Measurements from ENCODE around the gene KCNQ2. TPM values are rescaled to one million over a fixed set of nuclear protein-coding genes. Genes with fewer than 3 reads are reported as not detected.

Gene KCNQ2
- total and polyA plus RNA-seq, 7 donors = 0.01 to 2.8 (median 0.15) TPM; not detected in 1

GRCh38 chr20:63451821-63452220 lies 20.6 kb downstream of the KCNQ2 start:
- Histone ChIP-seq H3K9me3 (no peaks in the 10 kb centered on the region), H3K27me3 (ENCODE audit: insufficient read depth in 3 of 3, low read length in 2 of 3) (peaks cover 0 to 81% (median 25%) of the 10 kb centered on the region in 3 donors), H3K36me3 (ENCODE audit: insufficient read depth in 1 of 2, low read depth in 1 of 2) (no peaks in the 10 kb centered on the region), H3K4me3 (no peak overlapping the region), H3K4me1 (no peaks in the 10 kb centered on the region), H3K27ac (no peak overlapping the region)
- ATAC-seq (no peak), DNase-seq (no peak)
- TF ChIP-seq CTCF (IDR thresholded peaks at IDR 0.05) = no peak
- 85 to 86% (median 86%) methylated on average over 16 to 17 of the region's 17 CpGs for WGBS, 3 donors
- intact Hi-C loops (cut with DNase I) = no loop called here

GRCh38 chr20:63449796-63450730 lies 22.4 kb downstream of the KCNQ2 start:
- WGBS, 3 donors = 69 to 78% (median 72%) methylated on average over 26 to 30 of the region's 30 CpGs
- intact Hi-C loops (cut with DNase I) = no loop called here

GRCh38 chr20:63449025-63449424 lies 23.4 kb downstream of the KCNQ2 start:
- ATAC-seq (no peak), DNase-seq (no peak)
- Histone ChIP-seq H3K9me3 (no peaks in the 10 kb centered on the region), H3K27me3 (ENCODE audit: insufficient read depth in 3 of 3, low read length in 2 of 3) (peaks cover 0 to 56% (median 18%) of the 10 kb centered on the region in 3 donors), H3K36me3 (ENCODE audit: insufficient read depth in 1 of 2, low read depth in 1 of 2) (no peaks in the 10 kb centered on the region), H3K4me1 (no peaks in the 10 kb centered on the region), H3K4me3 (no peak overlapping the region), H3K27ac (no peak overlapping the region)
- no peak for TF ChIP-seq CTCF (IDR thresholded peaks at IDR 0.05)
- WGBS, 3 donors = 64 to 75% (median 65%) methylated on average over 5 of the region's 5 CpGs
- intact Hi-C loops (cut with DNase I) = no loop called here

More at GRCh38 chr20:63449796-63450730, 22.4 kb downstream of the KCNQ2 start:
- H3K4me3 ChIP-seq = no peak overlapping the region
- no peak for DNase-seq
- no peaks in the 10 kb centered on the region for H3K36me3 ChIP-seq (ENCODE audit: insufficient read depth in 1 of 2, low read depth in 1 of 2)
- peaks cover 0 to 67% (median 22%) of the 10 kb centered on the region in 3 donors for H3K27me3 ChIP-seq (ENCODE audit: insufficient read depth in 3 of 3, low read length in 2 of 3)
- no peaks in the 10 kb centered on the region for H3K9me3 ChIP-seq
- ATAC-seq = no peak
- H3K27ac ChIP-seq = no peak overlapping the region
- TF ChIP-seq CTCF (IDR thresholded peaks at IDR 0.05) = no peak
- no peaks in the 10 kb centered on the region for H3K4me1 ChIP-seq

- no peak for TF ChIP-seq CTCF (IDR thresholded peaks at IDR 0.05)
- ATAC-seq = no peak
- WGBS, 3 donors = 37 to 39% (median 39%) methylated on average over 18 of the region's 18 CpGs
- intact Hi-C loops (cut with DNase I) = no loop called here
- Histone ChIP-seq H3K36me3 (ENCODE audit: insufficient read depth in 1 of 2, low read depth in 1 of 2) (no peaks in the 10 kb centered on the region), H3K4me1 (no peaks in the 10 kb centered on the region), H3K4me3 (no peak overlapping the region), H3K27ac (no peak overlapping the region), H3K9me3 (no peaks in the 10 kb centered on the region), H3K27me3 (ENCODE audit: insufficient read depth in 3 of 3, low read length in 2 of 3) (peaks cover 0 to 46% (median 17%) of the 10 kb centered on the region in 3 donors)
- DNase-seq = no peak
Observed at GRCh38 chr20:63448031-63448430, 24.4 kb downstream of the KCNQ2 start.
